SH-SY5Y (cell line): Measurements from ENCODE around the gene RGS7.

Experiments used
- GATA2 ChIP-seq: IDR thresholded peaks from 2 replicates; pipeline ENCODE4 v1.6.1; 2011; ENCODE audit warnings: mild to moderate bottlenecking, low read depth, low read length
- GATA3 ChIP-seq: IDR thresholded peaks from 2 replicates; pipeline ENCODE4 v1.6.1; 2011; ENCODE audit warnings: low read depth, mild to moderate bottlenecking, low read length, moderate library complexity

DNA sequence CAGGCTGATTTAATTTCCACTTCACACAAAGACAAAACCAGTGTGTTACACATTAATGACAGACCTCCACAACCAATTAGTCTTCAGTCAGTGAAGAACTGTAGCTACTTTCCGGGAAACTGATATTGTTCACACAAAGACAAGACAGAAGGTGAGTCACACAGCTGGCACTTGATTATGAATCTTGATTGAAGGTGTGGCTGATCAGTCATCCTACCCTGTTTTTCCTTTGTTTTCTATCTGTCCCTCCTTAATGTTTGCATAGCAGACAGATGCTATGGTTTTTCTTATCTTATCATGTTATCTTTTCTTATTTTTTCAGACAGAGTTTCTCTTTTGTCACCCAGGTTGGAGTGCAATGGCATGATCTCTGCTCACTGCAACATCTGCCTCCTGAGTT is 560.0 kb downstream of the RGS7 start:
- no peak for TF ChIP-seq GATA2
- TF ChIP-seq GATA3: no peak
